EL (cell line): ENCODE measurements around the gene LMNA.
A peak's percentile ranks its signal among the peaks of the same experiment; 100 is the strongest.

Experiments used
- DNase-seq: peaks from one replicate; pipeline ENCODE4 v3.0.0-alpha.2; 2016

LMNA gene

GRCh38 chr1:156082309-156083091 lies 32.0 kb upstream of the LMNA start, which contains the start of gene MEX3A:
Gene MEX3A (minus strand): TSS chr1:156082465. CDS start chr1:156081998, 467 bp downstream.
- peak; percentile 73 for DNase-seq

- no peak for DNase-seq
Observed at GRCh38 chr1:156083800-156084790, 30.4 kb upstream of the LMNA start.

- peak; percentile 29 for DNase-seq
Observed at GRCh38 chr1:156086256-156086662, 28.3 kb upstream of the LMNA start.

GRCh38 chr1:156089704-156090103 lies 24.8 kb upstream of the LMNA start:
- no peak for DNase-seq

- no peak for DNase-seq
Observed at GRCh38 chr1:156090138-156090839, 24.2 kb upstream of the LMNA start.

- DNase-seq, result peak; percentile 75
Observed at GRCh38 chr1:156090840-156091188, 23.7 kb upstream of the LMNA start.

- DNase-seq, result no peak
Observed at GRCh38 chr1:156091610-156092009, 22.9 kb upstream of the LMNA start.

GRCh38 chr1:156095906-156096508 lies 18.5 kb upstream of the LMNA start:
- no peak for DNase-seq

GRCh38 chr1:156096640-156097391 lies 17.7 kb upstream of the LMNA start:
- peak; percentile 86 for DNase-seq

- no peak for DNase-seq
Observed at GRCh38 chr1:156097499-156098178, 16.9 kb upstream of the LMNA start.

- no peak for DNase-seq
Observed at GRCh38 chr1:156098784-156099183, 15.7 kb upstream of the LMNA start.

- DNase-seq, result no peak
Observed at GRCh38 chr1:156099282-156099681, 15.2 kb upstream of the LMNA start.

GRCh38 chr1:156100205-156100995 lies 14.1 kb upstream of the LMNA start:
- no peak for DNase-seq

- no peak for DNase-seq
Observed at GRCh38 chr1:156101880-156102279, 12.6 kb upstream of the LMNA start.

- peak; percentile 55 for DNase-seq
Observed at GRCh38 chr1:156102633-156103511, 11.6 kb upstream of the LMNA start.

- peak; percentile 60 for DNase-seq
Observed at GRCh38 chr1:156103521-156103947, 11.0 kb upstream of the LMNA start.

- peak; percentile 84 for DNase-seq
Observed at GRCh38 chr1:156104065-156104810, 10.3 kb upstream of the LMNA start.
